ENCODE results near the gene WWOX.

GRCh38 chr16:78817200-78817739 lies 717.8 kb downstream of the WWOX start:
- no peak for TF ChIP-seq CTCF (conservative IDR thresholded peaks at IDR 0.05)
- no peak for TF ChIP-seq EZH2 (IDR thresholded peaks at IDR 0.05; ENCODE audit: low read depth)

All from PC-9 (cell line).